Choroid plexus epithelial cell (primary cell): ENCODE measurements around the gene GPSM1.

Experiments
- DNase-seq: peaks from one replicate; pipeline ENCODE4 v3.0.0-alpha.2; 2010; ENCODE audit warnings: low read depth
- H3K4me3 ChIP-seq: 2 replicates; pipeline ENCODE4 v1.5.1; 2011; ENCODE audit warnings: low read depth, mild to moderate bottlenecking, control low read depth, low read length, moderate library complexity
- TF ChIP-seq, protein P1 (sequence below): conservative IDR thresholded peaks from 2 replicates; pipeline ENCODE4 v1.5.1; 2011; ENCODE audit warnings: low read depth, mild to moderate bottlenecking, control low read depth, inconsistent platforms, low read length, moderate library complexity

GPSM1 gene

DNA sequence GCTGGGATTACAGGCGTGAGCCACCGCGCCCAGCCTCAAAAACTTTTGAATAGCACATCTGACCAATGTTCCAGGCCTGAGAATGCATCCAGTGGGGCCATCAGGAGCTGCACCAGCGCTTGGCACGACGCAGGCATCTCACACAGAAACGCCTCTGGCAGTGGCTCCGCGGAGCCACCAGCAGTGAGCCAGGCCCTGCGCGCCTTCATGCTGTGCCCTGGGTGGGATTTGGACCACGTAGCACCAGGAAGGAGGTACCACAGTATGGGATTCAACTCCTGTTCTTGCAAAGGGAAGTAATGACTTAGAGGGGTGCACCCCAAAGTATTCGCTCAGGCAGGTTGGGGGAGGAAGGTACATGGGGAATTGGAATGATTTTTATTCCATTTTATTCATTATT is 26.5 kb upstream of the GPSM1 start:
- no peak overlapping the region for H3K4me3 ChIP-seq
- DNase-seq, result no peak
- TF ChIP-seq, protein P1, sequence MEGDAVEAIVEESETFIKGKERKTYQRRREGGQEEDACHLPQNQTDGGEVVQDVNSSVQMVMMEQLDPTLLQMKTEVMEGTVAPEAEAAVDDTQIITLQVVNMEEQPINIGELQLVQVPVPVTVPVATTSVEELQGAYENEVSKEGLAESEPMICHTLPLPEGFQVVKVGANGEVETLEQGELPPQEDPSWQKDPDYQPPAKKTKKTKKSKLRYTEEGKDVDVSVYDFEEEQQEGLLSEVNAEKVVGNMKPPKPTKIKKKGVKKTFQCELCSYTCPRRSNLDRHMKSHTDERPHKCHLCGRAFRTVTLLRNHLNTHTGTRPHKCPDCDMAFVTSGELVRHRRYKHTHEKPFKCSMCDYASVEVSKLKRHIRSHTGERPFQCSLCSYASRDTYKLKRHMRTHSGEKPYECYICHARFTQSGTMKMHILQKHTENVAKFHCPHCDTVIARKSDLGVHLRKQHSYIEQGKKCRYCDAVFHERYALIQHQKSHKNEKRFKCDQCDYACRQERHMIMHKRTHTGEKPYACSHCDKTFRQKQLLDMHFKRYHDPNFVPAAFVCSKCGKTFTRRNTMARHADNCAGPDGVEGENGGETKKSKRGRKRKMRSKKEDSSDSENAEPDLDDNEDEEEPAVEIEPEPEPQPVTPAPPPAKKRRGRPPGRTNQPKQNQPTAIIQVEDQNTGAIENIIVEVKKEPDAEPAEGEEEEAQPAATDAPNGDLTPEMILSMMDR, result no peak

DNA sequence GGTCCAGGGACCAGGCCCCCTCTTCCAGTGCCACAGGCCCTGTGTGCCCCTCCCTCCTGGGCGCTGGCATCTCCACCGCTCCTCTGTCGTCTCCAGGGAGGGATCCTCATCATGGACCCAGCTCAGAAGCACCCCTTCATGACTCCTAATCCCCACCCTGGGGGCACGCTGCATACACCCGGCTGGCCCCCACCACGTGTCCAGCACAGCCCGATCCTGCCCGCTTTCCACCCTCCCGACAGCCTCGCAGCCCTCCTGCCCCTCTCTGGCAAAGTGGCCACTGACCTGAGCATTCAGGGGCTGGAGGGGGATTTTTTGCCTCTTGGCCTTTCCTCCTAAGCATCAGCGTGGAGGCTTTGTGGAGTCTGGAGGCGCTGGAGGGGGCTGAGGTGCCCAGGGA is 24.8 kb upstream of the GPSM1 start:
- TF ChIP-seq, protein P1, result no peak
- no peak for DNase-seq
- H3K4me3 ChIP-seq, result no peak overlapping the region

DNA sequence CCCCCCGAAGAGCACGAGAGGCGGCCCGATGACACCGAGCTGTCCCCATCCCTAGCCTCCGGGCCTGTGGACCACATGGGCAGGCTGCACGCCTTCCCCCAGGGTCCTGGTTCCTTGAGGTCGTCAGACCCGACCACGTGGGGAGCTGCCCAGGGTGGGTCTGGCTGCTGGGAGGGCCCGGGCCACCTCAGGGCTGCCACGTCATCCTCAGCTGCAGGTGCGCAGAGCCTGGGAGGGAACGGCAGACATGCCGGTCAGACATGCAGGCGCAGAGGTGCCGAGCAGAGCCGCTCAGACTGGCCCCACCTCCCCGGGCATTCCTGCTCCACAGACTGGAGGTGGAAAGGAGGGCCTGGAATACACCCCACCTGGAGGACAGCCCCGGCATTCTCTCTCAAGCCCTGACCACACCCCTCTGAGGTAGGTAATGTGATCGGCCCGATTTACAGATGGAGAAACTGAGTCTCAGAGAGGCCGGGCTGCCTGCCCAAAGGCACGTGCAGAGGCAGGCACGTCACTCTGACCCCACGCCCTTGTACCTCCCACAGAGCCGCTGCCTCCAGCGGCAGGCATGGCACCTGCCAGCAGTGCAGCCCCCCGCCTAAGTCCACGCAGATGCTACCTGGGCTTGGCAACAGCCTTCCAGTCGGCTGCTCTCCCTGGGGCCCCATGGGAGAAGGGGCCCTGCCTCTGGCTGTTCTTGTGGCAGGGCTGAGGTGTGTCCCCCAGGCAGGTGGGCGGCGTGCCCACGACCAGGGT is 24.1 kb upstream of the GPSM1 start:
- H3K4me3 ChIP-seq, result no peak overlapping the region
- TF ChIP-seq, protein P1, result no peak
- DNase-seq, result no peak

DNA sequence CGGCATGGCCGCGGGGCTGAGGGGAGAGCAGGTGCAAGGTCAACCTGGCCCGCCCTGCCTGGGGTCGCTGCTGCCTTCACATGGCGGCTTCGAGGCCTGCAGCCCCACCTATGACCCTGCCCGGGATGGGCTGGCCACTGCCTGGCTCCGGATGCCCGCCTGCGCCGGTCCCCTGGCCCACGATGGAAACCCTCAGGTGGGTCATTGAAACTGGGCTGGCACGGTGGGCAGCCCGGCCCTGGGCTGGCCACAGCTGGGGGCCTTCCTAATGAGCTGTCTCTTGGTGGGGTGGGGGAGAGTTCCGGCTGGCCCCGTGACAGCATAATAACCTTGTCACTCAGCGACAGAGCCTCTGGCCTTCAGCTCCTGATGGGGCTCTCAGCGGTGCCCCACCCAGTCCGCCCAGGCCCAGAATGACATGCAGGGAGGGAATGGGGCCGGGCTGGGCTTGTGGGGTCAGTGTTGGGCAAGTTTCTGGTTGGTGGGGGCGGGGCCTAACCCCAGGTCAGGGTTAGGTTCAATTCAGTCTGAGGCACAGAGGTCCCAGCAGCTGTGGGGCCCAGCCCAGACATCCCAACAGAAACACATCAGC is 23.4 kb upstream of the GPSM1 start, which contains the start of gene CCDC187:
TSS of gene CCDC187 (minus strand) at position 270 of the 592 bp plus-strand sequence. CDS start at position 6, 264 bp downstream.
- no peak for DNase-seq
- TF ChIP-seq, protein P1, result no peak
- no peak within 1 kb of the TSS for H3K4me3 ChIP-seq

- no peak for DNase-seq
- TF ChIP-seq, protein P1, result no peak
- H3K4me3 ChIP-seq, result no peak overlapping the region
Observed at GRCh38 chr9:136304456-136304855, 22.9 kb upstream of the GPSM1 start.

GRCh38 chr9:136304981-136305380 is 22.4 kb upstream of the GPSM1 start:
- no peak for DNase-seq
- TF ChIP-seq, protein P1, result no peak
- H3K4me3 ChIP-seq, result no peak overlapping the region
